HL-60/S4 treated with retinoic acid at 250 ng/mL for 4 days and 3 days (cell line): Measurements from ENCODE around the gene WBP1L.

Experiments
- in situ Hi-C: fragments of 300-500 bp; cut with MboI; formaldehyde crosslinking; loops from 2 replicates; pipeline ENCODE4 v1.7.0; 2022; ENCODE audit warnings: low sequenced_read_pairs

Gene WBP1L

GRCh38 chr10:102721954-102722353, 21.8 kb upstream of the WBP1L start:
- in situ Hi-C loops: no loop called here

GRCh38 chr10:102723989-102724388, 19.8 kb upstream of the WBP1L start:
- in situ Hi-C loops: no loop called here

GRCh38 chr10:102726274-102726673, 17.5 kb upstream of the WBP1L start:
- in situ Hi-C loops: loop anchor here (25.0 kb wide), 2 partner anchors 186 to 336 kb away; partner anchors contain the start of gene CNNM2

GRCh38 chr10:102727037-102727818, 16.5 kb upstream of the WBP1L start:
- in situ Hi-C loops: loop anchor here (25.0 kb wide), 2 partner anchors 185 to 335 kb away; partner anchors contain the start of gene CNNM2

- in situ Hi-C loops: loop anchor here (25.0 kb wide), 2 partner anchors 183 to 333 kb away; partner anchors contain the start of gene CNNM2
Measured at GRCh38 chr10:102729029-102730026, 14.4 kb upstream of the WBP1L start.

GRCh38 chr10:102731222-102731800, 12.4 kb upstream of the WBP1L start:
- in situ Hi-C loops: loop anchor here (25.0 kb wide), 2 partner anchors 181 to 331 kb away; partner anchors contain the start of gene CNNM2

GRCh38 chr10:102732661-102733060, 11.1 kb upstream of the WBP1L start:
- in situ Hi-C loops: loop anchor here (25.0 kb wide), 2 partner anchors 180 to 330 kb away; partner anchors contain the start of gene CNNM2

GRCh38 chr10:102735065-102735562, 8.6 kb upstream of the WBP1L start:
- in situ Hi-C loops: loop anchor here (25.0 kb wide), 2 partner anchors 177 to 327 kb away; partner anchors contain the start of gene CNNM2

GRCh38 chr10:102738692-102739121, 5.0 kb upstream of the WBP1L start:
- in situ Hi-C loops: loop anchor here (25.0 kb wide), 2 partner anchors 174 to 324 kb away; partner anchors contain the start of gene CNNM2

GRCh38 chr10:102740229-102740628, 3.5 kb upstream of the WBP1L start:
- in situ Hi-C loops: loop anchor here (25.0 kb wide), 2 partner anchors 172 to 322 kb away; partner anchors contain the start of gene CNNM2

- in situ Hi-C loops: loop anchor here (25.0 kb wide), 2 partner anchors 171 to 321 kb away; partner anchors contain the start of gene CNNM2
Measured at GRCh38 chr10:102741726-102742237, 2.0 kb upstream of the WBP1L start.

GRCh38 chr10:102742313-102742712, 1.4 kb upstream of the WBP1L start:
- in situ Hi-C loops: loop anchor here (25.0 kb wide), 2 partner anchors 170 to 320 kb away; partner anchors contain the start of gene CNNM2

- in situ Hi-C loops: loop anchor here (25.0 kb wide), 2 partner anchors 169 to 319 kb away; partner anchors contain the start of gene CNNM2
Measured at GRCh38 chr10:102743078-102743587, 615 bp upstream of the WBP1L start.

- in situ Hi-C loops: loop anchor here (25.0 kb wide), 2 partner anchors 168 to 318 kb away; partner anchors contain the start of gene CNNM2
Measured at GRCh38 chr10:102744374-102745051, 765 bp downstream of the WBP1L start.

- in situ Hi-C loops: loop anchor here (25.0 kb wide), 2 partner anchors 167 to 317 kb away; partner anchors contain the start of gene CNNM2
Measured at GRCh38 chr10:102745157-102745556, 1.4 kb downstream of the WBP1L start.

GRCh38 chr10:102752266-102752930, 8.7 kb downstream of the WBP1L start:
- in situ Hi-C loops: no loop called here

- in situ Hi-C loops: no loop called here
Measured at GRCh38 chr10:102752934-102753664, 9.4 kb downstream of the WBP1L start.

GRCh38 chr10:102753718-102754117, 10.0 kb downstream of the WBP1L start:
- in situ Hi-C loops: no loop called here
